ENCODE results near the gene REXO1.

The REXO1 gene

GRCh38 chr19:1766800-1767352, 81.4 kb downstream of the REXO1 start:
- no peak for DNase-seq (ENCODE audit: low read depth in 2 of 2)

DNA sequence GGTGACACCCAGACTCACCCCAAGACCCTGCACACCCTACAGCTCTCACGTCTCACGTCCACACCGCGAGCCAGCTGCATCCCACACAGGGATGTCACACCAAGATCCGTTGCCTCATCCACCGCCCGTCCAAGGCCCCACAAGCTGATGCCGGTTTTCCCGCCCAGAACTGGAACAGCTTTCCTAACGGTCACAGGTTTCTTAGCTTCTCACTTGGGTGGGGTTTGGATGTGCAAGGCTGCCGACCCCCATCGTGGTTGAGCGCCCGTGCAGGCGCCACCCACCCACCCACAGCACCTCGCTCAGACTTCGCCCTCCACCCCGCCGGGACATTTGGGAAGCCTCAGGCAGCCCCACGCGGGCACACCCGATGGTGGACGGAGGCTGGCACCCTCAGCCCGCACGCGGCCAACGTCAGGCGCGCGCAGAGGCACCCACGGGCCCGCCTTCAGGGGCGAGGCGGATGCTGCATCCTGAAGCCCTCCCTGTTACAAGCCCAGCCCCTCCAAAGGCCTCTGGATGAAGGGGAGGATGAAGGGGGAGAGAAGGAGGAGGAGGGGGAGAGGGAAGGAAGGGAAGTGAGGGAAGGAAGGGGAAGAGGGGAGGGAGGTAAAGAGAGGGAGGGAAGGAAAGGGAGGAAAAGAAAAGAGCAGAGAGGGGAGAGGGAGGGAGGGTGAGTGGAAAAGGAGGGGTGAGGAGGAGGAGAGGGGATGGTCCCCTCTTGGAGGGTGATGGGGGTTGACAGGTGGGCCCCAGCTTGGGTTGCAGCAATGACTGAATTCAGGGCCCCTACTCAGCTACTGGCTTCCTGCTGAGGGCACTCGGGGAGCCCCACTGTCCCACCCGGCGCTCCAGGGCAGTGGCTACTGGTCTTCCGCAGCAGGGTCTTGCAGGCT, 82.1 kb downstream of the REXO1 start:
- DNase-seq (ENCODE audit: low read depth in 2 of 2), result no peak

All from stimulated activated CD8-positive, alpha-beta memory T cell treated with anti-CD3 and anti-CD28 coated beads, Interleukin-2, amount 100 ng/mL, for 1 hour (primary cell).